ENCODE results near the gene DNASE1L2.

GRCh38 chr16:2242598-2242997 is 6.4 kb downstream of the DNASE1L2 start:
- TF ChIP-seq, protein P1, sequence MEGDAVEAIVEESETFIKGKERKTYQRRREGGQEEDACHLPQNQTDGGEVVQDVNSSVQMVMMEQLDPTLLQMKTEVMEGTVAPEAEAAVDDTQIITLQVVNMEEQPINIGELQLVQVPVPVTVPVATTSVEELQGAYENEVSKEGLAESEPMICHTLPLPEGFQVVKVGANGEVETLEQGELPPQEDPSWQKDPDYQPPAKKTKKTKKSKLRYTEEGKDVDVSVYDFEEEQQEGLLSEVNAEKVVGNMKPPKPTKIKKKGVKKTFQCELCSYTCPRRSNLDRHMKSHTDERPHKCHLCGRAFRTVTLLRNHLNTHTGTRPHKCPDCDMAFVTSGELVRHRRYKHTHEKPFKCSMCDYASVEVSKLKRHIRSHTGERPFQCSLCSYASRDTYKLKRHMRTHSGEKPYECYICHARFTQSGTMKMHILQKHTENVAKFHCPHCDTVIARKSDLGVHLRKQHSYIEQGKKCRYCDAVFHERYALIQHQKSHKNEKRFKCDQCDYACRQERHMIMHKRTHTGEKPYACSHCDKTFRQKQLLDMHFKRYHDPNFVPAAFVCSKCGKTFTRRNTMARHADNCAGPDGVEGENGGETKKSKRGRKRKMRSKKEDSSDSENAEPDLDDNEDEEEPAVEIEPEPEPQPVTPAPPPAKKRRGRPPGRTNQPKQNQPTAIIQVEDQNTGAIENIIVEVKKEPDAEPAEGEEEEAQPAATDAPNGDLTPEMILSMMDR (IDR thresholded peaks at IDR 0.05), result no peak
- no peak for TF ChIP-seq POLR2A (IDR thresholded peaks at IDR 0.05)

All from thyroid gland (tissue), 4 donors.